Measurements from ENCODE around the gene MNT. TPM values are rescaled to one million over a fixed set of nuclear protein-coding genes. Genes with fewer than 3 reads are reported as not detected.

MNT gene
- total RNA-seq, 1 donor from 2014 or later, result 4.5 TPM

DNA sequence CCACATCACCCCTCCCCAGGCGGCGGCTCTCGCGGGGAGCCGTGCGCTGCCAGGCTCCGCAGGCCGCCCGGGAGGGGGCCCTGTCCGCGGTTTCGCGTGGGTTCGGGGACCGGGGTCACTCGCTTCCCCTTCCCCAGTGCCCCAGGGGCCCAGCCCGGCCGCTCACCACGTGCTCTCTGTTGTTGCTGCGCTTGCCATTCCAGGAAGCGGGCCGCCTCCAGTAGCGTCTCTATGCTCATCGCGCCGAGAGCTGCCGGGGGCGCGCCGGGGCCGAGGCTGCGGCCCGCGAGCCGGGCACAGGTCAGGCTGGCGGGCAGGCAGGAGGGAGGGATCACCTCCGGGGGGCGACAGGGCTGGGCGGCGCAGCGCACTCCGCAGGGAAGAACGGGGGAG, 390 bp downstream of the MNT start:
- FAIRE-seq (no peak), DNase-seq (ENCODE audit: low read depth) (no peak)
- TF ChIP-seq, protein P1, sequence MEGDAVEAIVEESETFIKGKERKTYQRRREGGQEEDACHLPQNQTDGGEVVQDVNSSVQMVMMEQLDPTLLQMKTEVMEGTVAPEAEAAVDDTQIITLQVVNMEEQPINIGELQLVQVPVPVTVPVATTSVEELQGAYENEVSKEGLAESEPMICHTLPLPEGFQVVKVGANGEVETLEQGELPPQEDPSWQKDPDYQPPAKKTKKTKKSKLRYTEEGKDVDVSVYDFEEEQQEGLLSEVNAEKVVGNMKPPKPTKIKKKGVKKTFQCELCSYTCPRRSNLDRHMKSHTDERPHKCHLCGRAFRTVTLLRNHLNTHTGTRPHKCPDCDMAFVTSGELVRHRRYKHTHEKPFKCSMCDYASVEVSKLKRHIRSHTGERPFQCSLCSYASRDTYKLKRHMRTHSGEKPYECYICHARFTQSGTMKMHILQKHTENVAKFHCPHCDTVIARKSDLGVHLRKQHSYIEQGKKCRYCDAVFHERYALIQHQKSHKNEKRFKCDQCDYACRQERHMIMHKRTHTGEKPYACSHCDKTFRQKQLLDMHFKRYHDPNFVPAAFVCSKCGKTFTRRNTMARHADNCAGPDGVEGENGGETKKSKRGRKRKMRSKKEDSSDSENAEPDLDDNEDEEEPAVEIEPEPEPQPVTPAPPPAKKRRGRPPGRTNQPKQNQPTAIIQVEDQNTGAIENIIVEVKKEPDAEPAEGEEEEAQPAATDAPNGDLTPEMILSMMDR (IDR thresholded peaks at IDR 0.05; ENCODE audit: insufficient read depth, low read length, severe bottlenecking), result no peak
- peaks cover 2% of the 10 kb centered on the region for H3K36me3 ChIP-seq (ENCODE audit: control insufficient read depth, insufficient read depth, low read length)
- H3K4me3 ChIP-seq (ENCODE audit: low read depth, low read length), result peak overlapping the region; percentile 99
- no peaks in the 10 kb centered on the region for H3K27me3 ChIP-seq (ENCODE audit: control insufficient read depth, insufficient read depth, low read length)

DNA sequence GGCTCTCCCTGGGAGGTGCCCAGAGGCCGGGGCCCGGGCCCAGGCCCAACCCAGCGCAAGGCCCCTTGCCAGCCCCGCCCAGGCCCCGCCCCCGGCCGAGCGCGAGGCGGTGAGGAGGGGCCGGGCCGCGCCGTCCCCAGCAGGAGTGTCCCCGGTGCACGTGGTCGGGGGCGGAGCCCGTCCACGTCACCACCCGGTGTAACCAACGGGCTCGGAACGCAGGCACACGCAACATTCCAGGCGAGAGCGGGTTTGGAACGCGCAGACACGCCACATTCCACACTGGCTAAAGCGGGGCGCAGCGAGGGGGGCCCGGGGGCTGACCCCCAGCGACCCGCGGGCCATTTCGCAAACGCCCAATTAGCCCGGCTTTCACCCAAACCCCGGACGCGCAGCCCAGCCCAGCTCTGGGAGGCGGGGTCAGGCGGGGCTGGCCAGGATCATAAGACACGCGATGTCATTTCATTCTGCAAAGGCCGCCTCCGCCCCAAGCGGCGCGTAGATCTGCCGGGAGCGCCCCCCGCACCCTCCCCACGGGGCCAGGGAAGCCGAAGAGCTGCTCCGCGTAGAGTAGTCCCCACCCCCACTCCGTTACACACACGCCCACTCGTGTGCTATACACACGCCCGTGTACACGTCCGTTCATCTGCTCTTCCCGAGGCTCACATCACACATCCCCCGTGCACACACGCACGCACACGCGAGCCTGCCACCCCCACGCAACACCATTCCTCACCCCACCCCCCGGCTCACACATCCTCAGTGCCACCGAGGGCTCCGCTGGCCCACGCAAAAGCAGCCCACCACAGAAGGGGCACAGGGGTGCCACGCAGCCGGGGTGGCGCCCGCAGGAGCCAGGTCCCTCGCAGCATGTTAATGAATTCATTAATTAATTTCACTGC, 1.0 kb downstream of the MNT start:
- TF ChIP-seq, protein P1 (IDR thresholded peaks at IDR 0.05; ENCODE audit: insufficient read depth, low read length, severe bottlenecking), result peak; percentile 7
- H3K4me3 ChIP-seq (ENCODE audit: low read depth, low read length), result peak overlapping the region; percentile 99
- H3K27me3 ChIP-seq (ENCODE audit: control insufficient read depth, insufficient read depth, low read length), result no peaks in the 10 kb centered on the region
- FAIRE-seq (no peak), DNase-seq (ENCODE audit: low read depth) (peak; percentile 86)
- peaks cover 2% of the 10 kb centered on the region for H3K36me3 ChIP-seq (ENCODE audit: control insufficient read depth, insufficient read depth, low read length)

DNA sequence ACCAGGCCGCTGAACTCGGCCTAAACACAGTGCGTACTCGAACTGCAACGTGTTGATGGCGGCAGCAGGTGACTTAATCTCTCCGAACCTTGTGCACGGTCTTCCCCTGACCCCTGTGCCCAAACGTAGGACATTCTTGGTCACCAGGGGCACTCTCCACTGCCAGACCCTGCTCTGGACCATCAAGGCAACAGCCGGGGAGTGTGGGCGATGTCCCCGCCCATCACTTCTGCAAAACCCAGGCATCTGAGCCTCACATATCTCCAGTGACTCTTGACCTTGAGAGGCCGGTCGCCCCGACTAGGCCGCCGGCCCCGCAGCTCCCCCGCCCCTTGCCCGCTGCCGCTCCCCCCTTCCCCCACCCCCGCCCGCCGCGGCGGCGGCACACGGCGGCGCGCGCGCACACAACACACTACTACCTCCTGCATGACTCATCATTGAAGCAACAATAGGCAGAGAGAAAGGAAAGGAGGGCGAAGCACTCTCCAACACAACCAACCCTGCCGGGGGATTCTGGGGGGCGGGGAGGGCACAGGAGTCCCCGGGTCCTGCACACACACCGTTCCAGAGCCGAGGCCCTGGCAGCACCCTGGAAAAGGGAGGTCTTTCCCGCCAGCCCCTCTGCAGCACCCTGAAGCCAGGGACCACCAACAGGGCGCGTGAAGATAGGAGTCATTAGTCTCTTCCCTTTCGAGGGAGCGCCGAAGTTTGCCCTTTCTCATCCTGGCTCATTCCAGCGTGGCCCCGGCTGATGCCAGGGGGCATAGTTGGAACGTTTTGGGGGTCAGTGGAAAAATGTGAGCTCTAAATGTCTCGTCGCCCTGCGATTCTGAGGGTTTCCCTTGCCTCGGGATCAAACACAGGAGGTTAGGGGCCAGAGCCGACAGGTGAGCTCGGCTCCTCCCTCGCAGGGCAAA, 1.9 kb downstream of the MNT start:
- peak overlapping the region; percentile 99 for H3K4me3 ChIP-seq (ENCODE audit: low read depth, low read length)
- H3K36me3 ChIP-seq (ENCODE audit: control insufficient read depth, insufficient read depth, low read length), result peaks cover 2% of the 10 kb centered on the region
- DNase-seq (ENCODE audit: low read depth) (peak; percentile 68), FAIRE-seq (no peak)
- TF ChIP-seq, protein P1 (IDR thresholded peaks at IDR 0.05; ENCODE audit: insufficient read depth, low read length, severe bottlenecking), result no peak
- H3K27me3 ChIP-seq (ENCODE audit: control insufficient read depth, insufficient read depth, low read length), result no peaks in the 10 kb centered on the region

DNA sequence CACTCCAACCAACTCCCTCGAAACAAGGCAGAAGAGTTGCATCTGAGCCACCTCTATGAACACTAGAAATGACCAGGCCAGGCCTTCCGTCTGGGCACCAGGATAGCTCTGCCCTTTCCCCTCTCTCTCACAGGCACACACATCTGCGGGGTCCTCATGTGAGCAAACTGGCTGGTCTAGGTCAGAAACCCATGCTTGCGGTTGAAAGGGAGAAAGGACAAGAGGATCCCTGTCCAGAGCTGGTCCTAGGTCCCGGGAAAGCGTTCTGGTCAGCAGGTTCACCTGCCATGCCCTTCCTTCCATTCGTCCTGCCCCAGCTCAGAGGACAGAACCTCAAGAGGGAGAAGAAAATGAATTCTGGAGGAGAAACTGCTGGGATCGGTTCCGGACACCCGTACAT, 2.7 kb downstream of the MNT start:
- H3K36me3 ChIP-seq (ENCODE audit: control insufficient read depth, insufficient read depth, low read length), result peaks cover 2% of the 10 kb centered on the region
- no peak for FAIRE-seq
- TF ChIP-seq, protein P1 (IDR thresholded peaks at IDR 0.05; ENCODE audit: insufficient read depth, low read length, severe bottlenecking), result no peak
- H3K27me3 ChIP-seq (ENCODE audit: control insufficient read depth, insufficient read depth, low read length), result no peaks in the 10 kb centered on the region
- no peak for DNase-seq (ENCODE audit: low read depth)
- no peak overlapping the region for H3K4me3 ChIP-seq (ENCODE audit: low read depth, low read length)

DNA sequence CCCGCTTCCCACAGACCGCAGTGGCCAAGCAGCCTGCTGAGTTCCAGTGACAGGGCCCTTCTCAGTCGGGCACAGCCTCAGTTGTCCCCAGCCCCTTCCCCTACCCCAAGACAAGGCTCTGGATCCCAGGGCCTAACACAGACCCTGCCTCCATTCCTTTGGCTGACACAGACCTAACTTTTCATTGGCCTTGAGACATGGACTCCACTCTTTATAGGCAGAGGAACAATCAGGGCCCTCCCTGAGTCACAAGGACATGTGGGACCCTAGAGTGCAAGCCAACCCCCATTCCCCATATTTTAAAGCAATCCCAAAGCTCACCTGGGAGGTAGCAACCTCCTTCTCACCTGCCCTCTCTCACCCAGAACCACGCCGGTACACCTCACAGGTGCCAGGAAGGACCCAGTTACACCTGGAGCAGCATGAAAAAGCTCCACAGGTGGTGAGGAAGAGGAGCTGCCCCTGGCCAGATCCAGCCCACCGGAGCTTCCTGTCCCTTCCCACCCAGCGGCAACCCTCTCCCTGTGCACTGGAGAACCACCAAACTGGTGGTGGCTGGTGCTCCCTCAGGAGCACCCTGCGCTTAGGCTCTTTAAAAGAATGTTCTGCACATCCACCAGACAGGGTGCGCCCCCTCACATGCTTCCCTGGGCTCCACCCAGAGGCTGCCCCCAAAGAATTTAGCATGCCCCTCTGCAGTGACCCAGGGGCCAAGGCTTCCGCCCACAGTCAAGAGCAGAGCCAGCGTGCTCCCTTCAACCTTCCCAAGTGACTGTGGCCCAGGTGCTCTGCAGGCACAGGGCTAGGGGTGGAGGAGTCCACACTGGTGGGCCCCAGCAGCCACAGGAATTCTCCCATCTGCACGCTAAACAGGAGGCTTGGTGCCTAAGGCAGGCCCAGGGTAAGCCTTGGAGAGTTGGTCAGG, 3.4 kb downstream of the MNT start:
- DNase-seq (ENCODE audit: low read depth) (no peak), FAIRE-seq (no peak)
- TF ChIP-seq, protein P1 (IDR thresholded peaks at IDR 0.05; ENCODE audit: insufficient read depth, low read length, severe bottlenecking), result no peak
- no peaks in the 10 kb centered on the region for H3K27me3 ChIP-seq (ENCODE audit: control insufficient read depth, insufficient read depth, low read length)
- H3K4me3 ChIP-seq (ENCODE audit: low read depth, low read length), result peak overlapping the region; percentile 11
- H3K36me3 ChIP-seq (ENCODE audit: control insufficient read depth, insufficient read depth, low read length), result peaks cover 2% of the 10 kb centered on the region
